Astrocyte of the cerebellum (primary cell): ENCODE measurements around the gene OR2AT4.

Experiments used
- DNase-seq: peaks from one replicate; pipeline ENCODE4 v3.0.0-alpha.2; 2011; ENCODE audit warnings: low read depth
- H3K4me3 ChIP-seq: 2 replicates; pipeline ENCODE4 v1.5.1; 2011; ENCODE audit warnings: mild to moderate bottlenecking, low read depth, low read length, moderate library complexity
- CTCF ChIP-seq: IDR thresholded peaks from 2 replicates; pipeline ENCODE4 v1.5.1; 2012; ENCODE audit warnings: low read length, low read depth, moderate library complexity, mild to moderate bottlenecking; ENCODE audit errors: missing control alignments
- in situ Hi-C: cut with HindIII; loops from 2 replicates; pipeline ENCODE4 v1.10.0; 2017; ENCODE audit warnings: low sequenced_read_pairs

Gene OR2AT4

GRCh38 chr11:75141166-75141565 is 44.5 kb upstream of the OR2AT4 start:
- DNase-seq, result no peak
- H3K4me3 ChIP-seq, result no peak overlapping the region
- in situ Hi-C loops, result no loop called here
- TF ChIP-seq CTCF, result no peak

- no peak for DNase-seq
- peak; percentile 91 for TF ChIP-seq CTCF
- no peak overlapping the region for H3K4me3 ChIP-seq
- in situ Hi-C loops, result no loop called here
These were observed 43.8 kb upstream of the OR2AT4 start for GRCh38 chr11:75140269-75141138.

GRCh38 chr11:75135651-75136050 is 39.0 kb upstream of the OR2AT4 start:
- TF ChIP-seq CTCF, result no peak
- in situ Hi-C loops, result no loop called here
- no peak for DNase-seq
- no peak overlapping the region for H3K4me3 ChIP-seq

GRCh38 chr11:75135021-75135650 is 38.5 kb upstream of the OR2AT4 start:
- no peak overlapping the region for H3K4me3 ChIP-seq
- no peak for DNase-seq
- in situ Hi-C loops, result no loop called here
- no peak for TF ChIP-seq CTCF

GRCh38 chr11:75133976-75134375 is 37.3 kb upstream of the OR2AT4 start:
- no peak for TF ChIP-seq CTCF
- no peak overlapping the region for H3K4me3 ChIP-seq
- in situ Hi-C loops, result no loop called here
- no peak for DNase-seq

- DNase-seq, result no peak
- TF ChIP-seq CTCF, result no peak
- H3K4me3 ChIP-seq, result no peak overlapping the region
- in situ Hi-C loops, result no loop called here
These were observed 35.4 kb upstream of the OR2AT4 start for GRCh38 chr11:75132080-75132479.
